Ishikawa (cell line): Measurements from ENCODE around the gene RIPOR1.

Experiments used
- CEBPB ChIP-seq: IDR thresholded peaks from 2 replicates; pipeline ENCODE4 v1.6.1; 2012
- CREB1 ChIP-seq: IDR thresholded peaks from 2 replicates; pipeline ENCODE4 v1.6.1; 2012; ENCODE audit warnings: low read depth
- EGR1 ChIP-seq: IDR thresholded peaks from 2 replicates; pipeline ENCODE4 v1.6.1; 2012
- EP300 ChIP-seq: IDR thresholded peaks from 2 replicates; pipeline ENCODE4 v1.6.1; 2012; ENCODE audit warnings: borderline replicate concordance
- FOXM1 ChIP-seq: IDR thresholded peaks from 2 replicates; pipeline ENCODE4 v1.6.1; 2012; ENCODE audit warnings: low read depth, borderline replicate concordance
- NFIC ChIP-seq: IDR thresholded peaks from 2 replicates; pipeline ENCODE4 v1.6.1; 2012
- RAD21 ChIP-seq: IDR thresholded peaks from 2 replicates; pipeline ENCODE4 v1.6.1; 2012; ENCODE audit warnings: low read depth
- TAF1 ChIP-seq: IDR thresholded peaks from 2 replicates; pipeline ENCODE4 v1.6.1; 2012; ENCODE audit warnings: low read depth, mild to moderate bottlenecking
- TCF12 ChIP-seq: IDR thresholded peaks from 2 replicates; pipeline ENCODE4 v1.6.1; 2012; ENCODE audit warnings: low read depth
- TEAD4 ChIP-seq: IDR thresholded peaks from 2 replicates; pipeline ENCODE4 v1.6.1; 2012
- YY1 ChIP-seq: IDR thresholded peaks from 2 replicates; pipeline ENCODE4 v1.6.1; 2012; ENCODE audit warnings: low read depth
- ZBTB7A ChIP-seq: IDR thresholded peaks from 2 replicates; pipeline ENCODE4 v1.6.1; 2012; ENCODE audit warnings: low read depth
- TF ChIP-seq, protein P1 (sequence below): IDR thresholded peaks from 2 replicates; pipeline ENCODE4 v1.6.1; 2012; ENCODE audit warnings: low read depth, mild to moderate bottlenecking
- TF ChIP-seq, protein P2 (sequence below): IDR thresholded peaks from 2 replicates; pipeline ENCODE4 v1.6.1; 2012
- TF ChIP-seq, protein P3 (sequence below): IDR thresholded peaks from 2 replicates; pipeline ENCODE4 v1.6.1; 2012

The RIPOR1 gene

DNA sequence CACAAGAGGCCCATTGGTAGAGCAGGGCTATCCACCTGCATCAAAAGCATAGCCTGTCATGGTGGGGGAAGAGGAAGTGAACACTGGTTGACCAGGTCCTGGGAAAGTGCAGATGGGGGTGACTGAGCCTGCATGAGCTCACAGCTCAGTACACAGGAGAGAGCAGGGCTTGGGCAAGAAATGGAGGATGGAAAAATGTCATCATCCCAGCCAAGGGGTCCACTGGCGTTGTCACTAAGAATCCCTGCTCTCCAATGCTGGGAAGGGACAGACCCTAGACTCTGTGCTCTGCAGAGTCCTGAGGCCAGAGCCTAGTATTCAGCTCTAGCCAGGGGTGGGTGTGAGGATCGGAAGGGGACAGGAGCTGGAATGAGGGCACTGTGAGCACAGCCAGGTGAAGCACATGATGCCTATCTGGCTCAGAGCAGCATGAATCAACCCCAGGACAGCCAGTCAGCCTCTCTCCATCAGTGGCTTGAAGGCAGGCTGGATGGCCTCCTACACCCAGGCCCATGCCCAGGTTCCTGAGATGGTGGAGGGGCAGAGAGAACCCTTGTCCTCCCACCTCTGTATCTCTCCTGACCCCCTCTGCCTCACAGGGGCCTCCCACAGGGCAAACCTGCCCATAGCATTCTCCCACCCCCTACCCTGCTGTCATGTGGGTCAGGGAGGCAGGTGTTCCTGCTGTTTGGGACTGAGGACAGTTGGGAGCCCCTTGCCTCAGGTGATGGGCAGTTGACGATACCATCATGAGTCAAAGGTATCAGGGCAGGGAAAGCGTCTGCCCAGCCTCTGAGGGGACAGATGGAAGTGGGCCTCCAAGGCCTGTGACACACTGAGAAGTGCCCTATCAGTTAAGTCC, 19.9 kb downstream of the RIPOR1 start:
- TF ChIP-seq NFIC (no peak), CEBPB (no peak), EP300 (no peak), TCF12 (no peak), TEAD4 (no peak), ZBTB7A (no peak), FOXM1 (no peak), RAD21 (no peak), YY1 (no peak), TAF1 (no peak), CREB1 (no peak), EGR1 (no peak)
- TF ChIP-seq, protein P1, sequence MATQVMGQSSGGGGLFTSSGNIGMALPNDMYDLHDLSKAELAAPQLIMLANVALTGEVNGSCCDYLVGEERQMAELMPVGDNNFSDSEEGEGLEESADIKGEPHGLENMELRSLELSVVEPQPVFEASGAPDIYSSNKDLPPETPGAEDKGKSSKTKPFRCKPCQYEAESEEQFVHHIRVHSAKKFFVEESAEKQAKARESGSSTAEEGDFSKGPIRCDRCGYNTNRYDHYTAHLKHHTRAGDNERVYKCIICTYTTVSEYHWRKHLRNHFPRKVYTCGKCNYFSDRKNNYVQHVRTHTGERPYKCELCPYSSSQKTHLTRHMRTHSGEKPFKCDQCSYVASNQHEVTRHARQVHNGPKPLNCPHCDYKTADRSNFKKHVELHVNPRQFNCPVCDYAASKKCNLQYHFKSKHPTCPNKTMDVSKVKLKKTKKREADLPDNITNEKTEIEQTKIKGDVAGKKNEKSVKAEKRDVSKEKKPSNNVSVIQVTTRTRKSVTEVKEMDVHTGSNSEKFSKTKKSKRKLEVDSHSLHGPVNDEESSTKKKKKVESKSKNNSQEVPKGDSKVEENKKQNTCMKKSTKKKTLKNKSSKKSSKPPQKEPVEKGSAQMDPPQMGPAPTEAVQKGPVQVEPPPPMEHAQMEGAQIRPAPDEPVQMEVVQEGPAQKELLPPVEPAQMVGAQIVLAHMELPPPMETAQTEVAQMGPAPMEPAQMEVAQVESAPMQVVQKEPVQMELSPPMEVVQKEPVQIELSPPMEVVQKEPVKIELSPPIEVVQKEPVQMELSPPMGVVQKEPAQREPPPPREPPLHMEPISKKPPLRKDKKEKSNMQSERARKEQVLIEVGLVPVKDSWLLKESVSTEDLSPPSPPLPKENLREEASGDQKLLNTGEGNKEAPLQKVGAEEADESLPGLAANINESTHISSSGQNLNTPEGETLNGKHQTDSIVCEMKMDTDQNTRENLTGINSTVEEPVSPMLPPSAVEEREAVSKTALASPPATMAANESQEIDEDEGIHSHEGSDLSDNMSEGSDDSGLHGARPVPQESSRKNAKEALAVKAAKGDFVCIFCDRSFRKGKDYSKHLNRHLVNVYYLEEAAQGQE: no peak
- TF ChIP-seq, protein P2, sequence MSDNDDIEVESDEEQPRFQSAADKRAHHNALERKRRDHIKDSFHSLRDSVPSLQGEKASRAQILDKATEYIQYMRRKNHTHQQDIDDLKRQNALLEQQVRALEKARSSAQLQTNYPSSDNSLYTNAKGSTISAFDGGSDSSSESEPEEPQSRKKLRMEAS: no peak
- TF ChIP-seq, protein P3, sequence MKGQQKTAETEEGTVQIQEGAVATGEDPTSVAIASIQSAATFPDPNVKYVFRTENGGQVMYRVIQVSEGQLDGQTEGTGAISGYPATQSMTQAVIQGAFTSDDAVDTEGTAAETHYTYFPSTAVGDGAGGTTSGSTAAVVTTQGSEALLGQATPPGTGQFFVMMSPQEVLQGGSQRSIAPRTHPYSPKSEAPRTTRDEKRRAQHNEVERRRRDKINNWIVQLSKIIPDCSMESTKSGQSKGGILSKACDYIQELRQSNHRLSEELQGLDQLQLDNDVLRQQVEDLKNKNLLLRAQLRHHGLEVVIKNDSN: no peak

DNA sequence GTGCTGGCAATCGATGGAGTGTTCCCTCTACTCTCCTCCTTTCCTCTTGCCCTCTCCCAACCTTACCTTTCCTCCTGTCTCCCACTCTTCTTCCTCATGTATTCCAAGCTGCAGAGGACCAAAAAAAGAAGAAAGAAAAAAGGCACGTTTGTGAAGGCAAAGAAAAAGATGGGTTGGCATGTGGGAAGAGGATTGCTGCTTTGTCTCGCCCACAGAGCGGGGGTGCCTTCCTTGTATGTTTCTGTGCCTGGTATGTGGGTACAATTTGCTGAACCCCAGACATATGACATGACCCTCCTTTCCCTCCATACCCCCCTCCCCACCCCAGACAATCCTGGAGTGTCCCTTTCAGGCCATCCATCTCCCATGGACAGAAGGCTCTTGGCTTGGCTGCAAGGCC, 20.6 kb downstream of the RIPOR1 start:
- TF ChIP-seq CEBPB (no peak), CREB1 (no peak), RAD21 (no peak), NFIC (no peak), TEAD4 (no peak), EP300 (no peak), TCF12 (no peak), EGR1 (no peak), FOXM1 (no peak), YY1 (no peak), TAF1 (no peak), ZBTB7A (no peak)
- TF ChIP-seq, protein P3: no peak
- TF ChIP-seq, protein P2: no peak
- TF ChIP-seq, protein P1: no peak

DNA sequence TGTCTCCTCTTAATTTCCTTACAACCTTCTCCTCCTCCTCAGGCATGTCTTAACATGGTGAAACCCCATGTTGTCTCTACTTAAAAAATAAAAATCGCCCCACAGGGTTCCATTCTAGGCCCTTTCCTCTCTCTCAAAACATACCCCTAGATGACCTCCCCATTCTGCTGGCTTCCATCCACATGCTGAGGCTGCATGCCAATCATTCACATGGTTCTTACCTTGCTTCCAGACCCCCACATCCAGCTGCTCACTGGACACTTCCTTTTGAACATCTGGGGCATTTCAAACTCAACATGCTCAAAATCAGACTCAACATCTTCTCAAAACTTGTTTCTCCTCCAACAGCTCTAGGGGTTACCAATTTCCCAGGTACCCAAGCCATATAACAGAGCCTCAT, 21.3 kb downstream of the RIPOR1 start:
- TF ChIP-seq EGR1 (no peak), TCF12 (no peak), RAD21 (no peak), CREB1 (no peak), ZBTB7A (no peak), EP300 (no peak), TEAD4 (no peak), CEBPB (no peak), TAF1 (no peak), YY1 (no peak)
- TF ChIP-seq, protein P3: no peak
- TF ChIP-seq, protein P1: no peak

DNA sequence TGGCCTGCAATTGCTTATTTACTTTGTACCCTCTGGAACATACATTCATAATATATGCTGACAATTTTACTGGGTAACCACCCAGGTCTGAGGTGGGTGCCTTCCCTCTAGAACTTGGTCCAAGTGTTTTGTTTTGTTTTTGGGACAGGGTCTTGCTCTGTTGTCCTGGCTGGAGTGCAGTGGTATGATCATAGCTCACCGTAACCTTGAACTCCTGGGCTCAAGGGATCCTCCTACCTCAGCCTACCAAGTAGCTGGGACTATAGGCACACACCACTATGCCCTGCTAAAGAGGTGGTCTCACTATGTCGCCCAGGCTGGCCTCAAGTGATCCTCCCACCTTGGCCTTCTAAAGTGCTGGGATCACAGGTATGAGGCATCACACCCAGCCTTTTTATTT, 22.5 kb downstream of the RIPOR1 start:
- TF ChIP-seq EP300 (no peak), CEBPB (no peak), CREB1 (no peak), YY1 (no peak), NFIC (no peak), FOXM1 (no peak)
